ENCODE measurements around the gene SPRY4.
"Not testable (repeated sequence)": the region's sequence is repeated elsewhere in the genome, so short reads cannot be mapped to it uniquely, and the experiment has no call there.

Gene SPRY4

GRCh38 chr5:142314109-142314508, 10.7 kb downstream of the SPRY4 start:
- no peak for DNase-seq (ENCODE audit: low read depth)

- DNase-seq (ENCODE audit: low read depth), result no peak
Observed at GRCh38 chr5:142313682-142314081, 11.1 kb downstream of the SPRY4 start.

- no peak for DNase-seq (ENCODE audit: low read depth)
Observed at GRCh38 chr5:142313275-142313674, 11.5 kb downstream of the SPRY4 start.

- no peak for DNase-seq (ENCODE audit: low read depth)
Observed at GRCh38 chr5:142312399-142312798, 12.4 kb downstream of the SPRY4 start.

GRCh38 chr5:142311725-142312124, 13.1 kb downstream of the SPRY4 start:
- DNase-seq (ENCODE audit: low read depth), result no peak

GRCh38 chr5:142310803-142311202, 14.0 kb downstream of the SPRY4 start:
- no peak for DNase-seq (ENCODE audit: low read depth)

- DNase-seq (ENCODE audit: low read depth), result no peak
Observed at GRCh38 chr5:142309747-142310318, 15.0 kb downstream of the SPRY4 start.

GRCh38 chr5:142308358-142308757, 16.5 kb downstream of the SPRY4 start:
- no peak for DNase-seq (ENCODE audit: low read depth)

GRCh38 chr5:142307146-142307890, 17.5 kb downstream of the SPRY4 start:
- DNase-seq (ENCODE audit: low read depth), result no peak

- no peak for DNase-seq (ENCODE audit: low read depth)
Observed at GRCh38 chr5:142306077-142306502, 18.7 kb downstream of the SPRY4 start.

- DNase-seq (ENCODE audit: low read depth), result no peak
Observed at GRCh38 chr5:142305211-142305610, 19.6 kb downstream of the SPRY4 start.

- DNase-seq (ENCODE audit: low read depth), result no peak
Observed at GRCh38 chr5:142304013-142304701, 20.7 kb downstream of the SPRY4 start.

GRCh38 chr5:142303565-142303964, 21.3 kb downstream of the SPRY4 start:
- no peak for DNase-seq (ENCODE audit: low read depth)

- no peak for DNase-seq (ENCODE audit: low read depth)
Observed at GRCh38 chr5:142301540-142301939, 23.3 kb downstream of the SPRY4 start.

- no peak for DNase-seq (ENCODE audit: low read depth)
Observed at GRCh38 chr5:142300677-142301076, 24.1 kb downstream of the SPRY4 start.

- no peak for DNase-seq (ENCODE audit: low read depth)
Observed at GRCh38 chr5:142298789-142299188, 26.0 kb downstream of the SPRY4 start.

GRCh38 chr5:142297786-142298185, 27.0 kb downstream of the SPRY4 start:
- not testable (repeated sequence) for DNase-seq (ENCODE audit: low read depth)

GRCh38 chr5:142296914-142297417, 27.9 kb downstream of the SPRY4 start:
- peak; percentile 56 for DNase-seq (ENCODE audit: low read depth)

GRCh38 chr5:142295960-142296860, 28.6 kb downstream of the SPRY4 start:
- DNase-seq (ENCODE audit: low read depth), result no peak

GRCh38 chr5:142295084-142295758, 29.6 kb downstream of the SPRY4 start:
- no peak for DNase-seq (ENCODE audit: low read depth)

GRCh38 chr5:142293486-142293885, 31.3 kb downstream of the SPRY4 start:
- no peak for DNase-seq (ENCODE audit: low read depth)

Data from GM04503 (cell line).